C4-2B (cell line): ENCODE results near the gene RHEBL1.
A peak's percentile ranks its signal among the peaks of the same experiment; 100 is the strongest.

ENCODE experiments used
- H3K27ac ChIP-seq: fragments of 450-650 bp; 2 replicates; pipeline ENCODE4 v1.5.1; 2017
- ZFX ChIP-seq: fragments of 450-650 bp; IDR thresholded peaks from 2 replicates; pipeline ENCODE4 v1.6.1; 2017
- TF ChIP-seq, protein P1 (sequence below): fragments of 450-650 bp; conservative IDR thresholded peaks from 2 replicates; pipeline ENCODE4 v1.5.1; 2017; ENCODE audit warnings: mild to moderate bottlenecking

The RHEBL1 gene

DNA sequence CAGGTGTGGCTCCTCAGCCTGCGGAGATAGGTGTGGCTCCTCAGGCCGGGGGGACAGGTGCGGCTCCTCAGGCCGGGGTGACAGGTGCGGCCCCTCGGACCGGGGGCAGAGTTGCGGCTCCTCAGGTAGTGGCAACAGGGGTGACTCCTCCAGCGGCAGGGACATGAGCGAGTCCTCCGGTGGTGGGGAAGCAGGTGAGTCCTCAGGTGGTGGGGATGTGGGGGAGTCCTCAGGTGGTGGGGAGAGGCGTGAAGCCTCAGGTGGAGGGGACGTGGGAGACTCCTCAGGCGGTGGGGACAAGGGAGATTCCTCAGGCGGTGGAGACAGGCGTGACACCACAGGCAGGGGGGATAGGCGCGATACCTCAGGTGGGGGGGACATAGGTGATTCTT lies 18.4 kb downstream of the RHEBL1 start:
- H3K27ac ChIP-seq = no peak overlapping the region
- TF ChIP-seq ZFX = no peak
- TF ChIP-seq, protein P1, sequence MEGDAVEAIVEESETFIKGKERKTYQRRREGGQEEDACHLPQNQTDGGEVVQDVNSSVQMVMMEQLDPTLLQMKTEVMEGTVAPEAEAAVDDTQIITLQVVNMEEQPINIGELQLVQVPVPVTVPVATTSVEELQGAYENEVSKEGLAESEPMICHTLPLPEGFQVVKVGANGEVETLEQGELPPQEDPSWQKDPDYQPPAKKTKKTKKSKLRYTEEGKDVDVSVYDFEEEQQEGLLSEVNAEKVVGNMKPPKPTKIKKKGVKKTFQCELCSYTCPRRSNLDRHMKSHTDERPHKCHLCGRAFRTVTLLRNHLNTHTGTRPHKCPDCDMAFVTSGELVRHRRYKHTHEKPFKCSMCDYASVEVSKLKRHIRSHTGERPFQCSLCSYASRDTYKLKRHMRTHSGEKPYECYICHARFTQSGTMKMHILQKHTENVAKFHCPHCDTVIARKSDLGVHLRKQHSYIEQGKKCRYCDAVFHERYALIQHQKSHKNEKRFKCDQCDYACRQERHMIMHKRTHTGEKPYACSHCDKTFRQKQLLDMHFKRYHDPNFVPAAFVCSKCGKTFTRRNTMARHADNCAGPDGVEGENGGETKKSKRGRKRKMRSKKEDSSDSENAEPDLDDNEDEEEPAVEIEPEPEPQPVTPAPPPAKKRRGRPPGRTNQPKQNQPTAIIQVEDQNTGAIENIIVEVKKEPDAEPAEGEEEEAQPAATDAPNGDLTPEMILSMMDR = no peak

DNA sequence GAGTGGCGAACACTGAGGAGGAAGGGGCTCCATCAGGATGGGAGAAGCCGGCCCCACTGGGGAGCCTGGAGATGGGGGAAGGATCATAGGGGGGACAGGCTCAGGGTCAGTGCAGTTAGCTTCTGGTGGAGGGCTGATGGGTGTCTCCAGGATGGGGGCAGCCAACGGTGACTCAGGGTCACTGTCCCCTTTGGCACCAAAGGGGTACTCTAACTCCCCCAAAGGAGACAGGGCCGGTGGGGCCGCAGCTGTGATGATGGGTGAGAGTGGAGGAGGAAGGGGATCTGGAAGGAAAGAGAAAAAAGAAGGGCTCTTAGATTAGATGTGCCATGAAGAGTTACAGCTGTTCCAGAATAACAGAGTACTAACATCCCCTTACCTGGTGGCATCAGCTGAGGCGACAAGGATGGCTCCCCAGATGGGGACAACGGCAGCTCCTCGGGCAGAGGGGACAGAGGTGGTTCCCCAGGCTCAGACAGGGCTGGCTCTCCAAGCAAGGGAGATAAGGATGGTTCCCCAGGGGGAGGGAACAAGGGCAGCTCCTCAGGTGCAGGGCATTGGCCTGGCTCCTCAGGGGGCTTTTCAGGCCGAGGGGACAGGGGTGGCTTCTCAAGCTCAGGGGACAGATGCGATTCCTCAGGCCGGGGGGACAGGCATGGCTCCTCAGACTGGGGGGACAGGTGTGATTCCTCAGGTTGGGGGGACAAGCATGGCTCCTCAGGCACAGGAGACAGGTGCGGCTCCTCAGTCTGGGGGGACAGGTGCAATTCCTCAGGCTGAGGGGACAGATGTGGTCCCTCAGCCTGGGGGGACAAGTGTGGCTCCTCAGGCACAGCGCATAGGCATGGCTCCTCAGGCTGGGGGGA lies 19.0 kb downstream of the RHEBL1 start:
- no peak for TF ChIP-seq ZFX
- TF ChIP-seq, protein P1 = no peak
- H3K27ac ChIP-seq = no peak overlapping the region

DNA sequence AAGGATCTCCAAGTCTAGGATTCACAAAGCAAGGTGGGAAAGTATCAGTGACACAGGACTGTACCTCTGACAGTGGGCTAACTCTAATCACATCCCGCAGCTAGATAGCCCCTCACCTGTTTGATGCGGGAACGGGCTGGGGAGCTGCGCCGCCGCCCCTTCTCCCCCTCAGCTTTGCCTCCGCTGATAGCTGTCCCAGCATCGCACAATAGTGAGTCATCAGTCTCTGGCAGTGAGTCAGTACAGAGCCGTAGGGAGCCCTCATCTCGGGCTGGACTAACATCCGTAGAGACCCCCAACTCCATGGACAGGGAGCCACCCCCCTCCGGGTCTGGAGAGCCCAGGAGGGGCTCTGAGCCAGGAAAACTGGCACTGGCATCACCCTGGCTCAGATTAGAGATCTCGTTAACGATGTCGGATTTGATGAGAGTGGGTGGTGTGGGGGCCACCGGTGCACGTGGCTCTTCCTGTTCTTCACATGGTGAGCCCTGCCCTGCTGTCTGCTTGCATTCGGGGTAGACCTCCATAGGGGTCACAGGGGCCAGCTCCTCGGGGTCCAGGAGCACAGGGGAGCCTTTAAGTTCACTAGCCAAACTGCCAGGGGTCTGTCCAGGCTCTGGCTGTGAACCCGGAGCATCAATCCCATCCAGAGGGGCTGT lies 20.1 kb downstream of the RHEBL1 start:
- no peak for TF ChIP-seq ZFX
- TF ChIP-seq, protein P1 = no peak
- H3K27ac ChIP-seq = no peak overlapping the region

DNA sequence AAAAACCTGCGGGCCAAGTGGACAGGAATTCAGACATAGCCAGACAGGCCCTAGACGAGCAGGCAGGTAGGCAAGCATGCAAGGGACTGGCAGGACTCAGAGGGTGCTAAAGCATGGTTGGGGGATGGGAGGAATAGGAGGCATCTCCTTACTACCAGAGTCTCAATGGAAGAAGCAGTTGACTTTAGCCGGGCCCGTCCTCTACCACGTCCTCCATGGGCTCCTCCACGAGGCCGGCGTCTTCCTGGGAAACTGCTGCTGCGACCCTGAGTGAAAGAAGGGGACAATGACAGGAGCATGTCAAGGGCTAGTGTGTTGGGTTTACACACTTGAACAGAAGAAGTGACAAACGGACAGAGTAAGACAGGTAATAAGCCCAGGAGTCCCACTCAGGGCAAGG lies 20.8 kb downstream of the RHEBL1 start:
- TF ChIP-seq, protein P1 = no peak
- TF ChIP-seq ZFX = no peak

DNA sequence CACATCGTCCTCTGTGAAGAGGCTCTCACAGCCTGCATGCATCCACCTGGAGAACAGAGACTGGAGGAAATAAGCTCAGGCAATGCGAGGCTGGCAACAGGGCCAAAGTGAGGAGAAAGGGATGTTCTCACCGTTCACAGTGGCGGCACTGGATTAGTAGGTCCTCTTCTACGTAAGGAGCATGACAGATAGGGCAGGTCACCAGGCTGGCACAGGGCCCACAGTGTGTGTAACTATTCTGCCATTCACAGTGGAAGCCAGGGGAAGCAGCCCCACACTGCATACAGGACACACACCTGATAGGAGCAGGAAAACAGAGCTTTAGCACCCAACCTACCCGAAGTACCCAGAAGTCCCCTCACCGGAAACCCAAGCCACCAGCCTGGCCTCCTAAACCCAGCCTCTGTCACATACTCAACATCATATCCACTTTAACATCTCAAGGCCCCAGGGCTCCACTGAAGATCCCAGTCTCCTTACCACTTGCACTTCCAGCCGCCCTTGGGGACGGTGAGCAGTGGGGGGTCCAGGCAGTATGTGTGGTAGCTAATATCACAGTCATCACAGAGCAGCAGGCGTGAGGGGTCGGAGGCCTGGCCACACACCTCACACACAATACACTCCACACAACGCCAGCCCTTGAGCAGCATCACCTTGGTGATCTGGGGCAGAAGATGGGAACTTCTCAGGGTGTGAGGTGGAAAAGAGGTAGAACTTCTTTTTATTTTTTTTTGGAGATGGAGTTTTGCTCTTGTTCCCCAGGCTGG lies 23.5 kb downstream of the RHEBL1 start:
- H3K27ac ChIP-seq = no peak overlapping the region
- TF ChIP-seq ZFX = no peak
- TF ChIP-seq, protein P1 = no peak

More for the DNA sequence above, 20.8 kb downstream of the RHEBL1 start:
- no peak overlapping the region for H3K27ac ChIP-seq

DNA sequence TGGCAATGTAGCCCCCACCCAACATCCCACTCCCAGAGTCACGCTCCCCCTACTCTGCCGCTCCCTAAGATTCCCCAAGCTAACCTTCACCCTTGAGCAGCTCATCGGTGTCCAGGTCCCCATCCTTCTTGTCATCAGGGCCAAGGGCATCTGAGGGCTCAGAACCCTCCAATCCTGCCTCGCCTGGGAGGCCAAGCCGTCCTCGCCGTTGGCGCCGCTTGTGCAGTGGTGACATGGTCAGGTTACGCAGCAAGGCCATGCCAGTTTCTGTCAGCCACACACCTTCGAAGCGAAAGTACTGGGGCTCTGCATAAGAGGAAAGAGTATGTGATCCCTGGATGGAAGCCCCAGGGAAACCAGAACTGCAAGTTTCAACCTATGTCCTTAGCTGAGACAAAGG lies 25.1 kb downstream of the RHEBL1 start:
- no peak overlapping the region for H3K27ac ChIP-seq
- TF ChIP-seq, protein P1 = no peak
- TF ChIP-seq ZFX = no peak

DNA sequence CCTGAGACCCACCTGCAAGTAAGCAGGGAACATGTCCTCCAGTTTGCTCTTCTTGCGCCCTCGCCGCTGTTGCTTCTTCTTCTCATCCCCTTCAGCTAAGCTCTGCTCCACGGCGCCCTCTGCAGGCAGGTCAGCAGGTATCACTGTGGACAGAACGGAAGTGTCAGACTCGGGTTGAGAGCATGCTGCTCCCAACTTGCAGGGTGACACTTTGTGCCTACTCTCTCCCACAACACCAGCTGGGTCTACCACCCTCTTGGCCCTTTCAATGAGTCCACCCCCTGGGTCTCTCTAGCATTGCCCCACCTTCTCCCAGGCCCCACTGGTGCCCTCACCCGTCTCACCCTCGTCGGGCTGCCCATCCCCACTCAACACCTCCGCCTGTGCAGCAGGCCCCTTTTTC lies 25.9 kb downstream of the RHEBL1 start:
- TF ChIP-seq ZFX = no peak
- TF ChIP-seq, protein P1 = peak; percentile 80
- no peak overlapping the region for H3K27ac ChIP-seq
